Stimulated activated CD8-positive, alpha-beta memory T cell treated with anti-CD3 and anti-CD28 coated beads, Interleukin-12 subunit alpha, Interleukin-12 subunit beta, amount 100 ng/mL, for 24 hours (primary cell): ENCODE data around the gene CMTM4.
"Not testable (repeated sequence)": the region's sequence is repeated elsewhere in the genome, so short reads cannot be mapped to it uniquely, and the experiment has no call there.

ENCODE experiments used
- DNase-seq: peaks from one replicate; pipeline ENCODE4 v3.0.0-alpha.2; 2020; ENCODE audit errors: extremely low read depth

Gene CMTM4

DNA sequence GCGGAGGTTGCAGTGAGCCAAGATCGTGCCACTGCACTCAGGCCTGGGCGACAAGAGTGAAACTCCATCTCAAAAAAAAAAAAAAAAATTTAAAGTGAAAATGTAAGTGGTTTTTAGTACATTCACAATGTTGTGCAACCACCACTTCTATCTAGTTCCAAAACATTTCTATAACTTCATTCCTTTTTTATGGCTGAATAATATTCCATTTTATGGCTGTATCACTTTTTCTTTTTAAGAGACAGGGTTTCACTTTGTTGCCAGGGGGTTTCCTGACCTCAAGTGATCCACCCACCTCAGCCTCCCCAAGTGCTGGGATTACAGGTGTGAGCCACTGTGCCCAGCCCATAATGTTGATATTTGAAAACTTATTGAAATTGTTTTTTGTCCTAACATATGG, 103.7 kb downstream of the CMTM4 start:
- DNase-seq, result no peak

DNA sequence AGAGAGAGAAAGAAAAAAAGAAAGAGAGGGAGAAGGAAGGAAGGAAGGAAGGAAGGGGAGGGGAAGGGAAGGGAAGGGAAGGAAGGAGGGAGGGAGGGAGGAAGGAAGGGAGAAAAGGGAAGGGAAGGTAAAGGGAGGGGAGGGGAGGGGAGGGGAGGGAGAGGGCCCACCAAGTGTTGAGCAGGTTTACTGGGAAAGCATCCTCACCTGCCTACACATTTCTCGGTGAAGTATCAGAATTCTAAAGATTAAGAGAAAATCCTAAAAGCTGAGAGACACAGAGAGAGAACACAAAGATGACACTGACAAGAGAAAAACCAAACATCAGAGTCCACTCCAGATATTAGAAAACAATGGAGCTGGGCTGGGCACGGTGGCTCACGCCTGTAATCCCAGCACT, 104.3 kb downstream of the CMTM4 start:
- no peak for DNase-seq

DNA sequence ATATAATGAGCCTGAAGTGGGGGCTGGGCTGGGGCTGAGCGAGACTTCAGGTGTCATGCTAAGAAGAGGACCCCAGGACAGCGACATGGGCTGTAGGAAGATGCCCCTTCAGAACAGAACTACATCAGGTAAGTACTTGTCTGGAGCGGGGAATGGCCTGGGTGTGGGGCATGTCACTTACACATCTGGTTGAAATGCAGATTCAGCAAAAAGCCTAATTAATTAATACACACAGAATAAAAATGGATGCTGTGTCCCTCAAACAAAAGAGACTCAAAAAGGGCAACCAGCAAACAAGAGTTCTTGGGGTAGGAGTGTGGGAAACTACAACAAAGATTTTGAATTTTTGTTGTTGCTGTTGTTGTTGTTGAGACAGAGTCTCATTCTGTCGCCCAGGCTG, 105.5 kb downstream of the CMTM4 start:
- no peak for DNase-seq

DNA sequence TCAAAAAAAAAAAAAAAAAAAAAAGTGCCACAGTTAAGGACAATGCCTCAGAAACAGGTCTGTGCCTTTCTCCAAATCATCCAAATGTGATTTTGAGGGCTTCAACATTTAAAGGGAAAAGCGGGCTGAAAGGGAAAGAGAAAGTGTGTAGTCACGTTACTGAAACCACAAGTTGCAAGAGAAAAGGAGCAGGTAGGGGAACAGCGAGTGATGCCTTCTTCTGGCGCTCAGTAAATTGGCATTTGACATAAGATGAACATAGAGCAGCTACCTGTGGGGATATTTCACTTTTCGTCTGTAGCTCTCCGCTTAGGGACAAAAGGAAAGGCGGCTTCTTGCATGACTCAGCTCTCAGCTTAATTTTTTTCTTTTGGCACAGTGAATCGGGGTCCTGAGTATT, 106.2 kb downstream of the CMTM4 start:
- no peak for DNase-seq

DNA sequence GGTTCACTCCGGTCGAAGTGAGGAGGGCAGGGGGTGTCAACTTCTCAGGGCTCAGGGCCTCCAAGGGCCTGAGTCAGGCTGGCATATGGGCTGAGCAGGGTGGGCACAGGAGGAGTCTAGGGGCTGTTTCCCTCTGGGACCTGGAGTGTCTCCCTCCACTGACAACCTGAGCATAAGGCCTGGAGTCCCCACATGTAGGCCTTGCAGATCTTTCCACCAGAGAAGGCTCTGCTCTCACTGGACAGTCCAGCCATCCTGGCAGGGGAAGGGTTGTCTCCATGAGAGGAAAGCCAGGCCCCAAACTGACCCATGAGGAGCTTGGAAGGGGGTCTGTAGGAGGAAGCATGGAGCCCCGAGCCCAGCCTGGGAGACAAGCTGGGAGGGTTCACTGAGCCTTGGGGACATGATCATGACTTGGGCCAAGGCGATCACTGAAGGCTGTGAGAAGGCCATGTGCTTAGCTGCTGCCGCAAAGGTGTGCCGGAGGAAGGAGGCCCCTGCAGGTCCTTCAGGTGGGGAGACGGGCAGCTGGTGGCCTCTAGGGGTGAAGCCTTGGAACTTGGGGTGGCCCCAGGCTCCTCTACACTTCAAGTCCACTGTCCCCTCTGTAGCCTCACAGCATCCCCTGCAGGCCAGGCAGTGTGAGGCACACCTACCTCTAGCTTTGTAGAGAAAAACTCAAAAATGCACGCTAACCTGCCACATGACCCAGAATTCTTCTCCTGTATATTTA, 107.4 kb downstream of the CMTM4 start:
- no peak for DNase-seq

DNA sequence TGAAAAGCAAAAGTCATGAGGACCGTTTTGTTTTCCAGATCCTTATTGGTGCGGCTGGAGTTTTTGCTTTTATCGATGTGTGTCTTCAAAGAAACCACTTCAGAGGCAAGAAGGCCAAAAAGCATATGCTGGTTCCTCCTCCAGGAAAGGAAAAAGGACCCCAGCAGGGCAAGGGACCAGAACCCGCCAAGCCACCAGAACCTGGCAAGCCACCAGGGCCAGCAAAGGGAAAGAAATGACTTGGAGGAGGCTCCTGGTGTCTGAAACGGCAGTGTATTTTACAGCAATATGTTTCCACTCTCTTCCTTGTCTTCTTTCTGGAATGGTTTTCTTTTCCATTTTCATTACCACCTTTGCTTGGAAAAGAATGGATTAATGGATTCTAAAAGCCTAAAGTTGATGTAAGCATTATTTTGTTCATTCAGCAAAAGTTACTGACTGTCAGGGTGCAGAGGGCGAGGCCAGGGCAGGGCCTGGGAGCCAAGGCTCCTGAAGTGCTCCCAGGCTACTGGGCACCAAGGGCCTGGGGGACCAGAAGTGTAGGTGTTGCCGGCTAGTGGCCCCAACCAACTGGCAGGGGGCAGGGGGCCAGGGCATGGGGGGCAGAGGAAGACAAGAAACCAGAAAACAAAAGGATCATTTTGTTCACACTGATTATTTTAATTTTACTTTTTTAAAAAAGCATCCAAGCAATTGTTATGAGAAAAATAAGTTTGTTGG, 108.5 kb downstream of the CMTM4 start:
- DNase-seq, result no peak

DNA sequence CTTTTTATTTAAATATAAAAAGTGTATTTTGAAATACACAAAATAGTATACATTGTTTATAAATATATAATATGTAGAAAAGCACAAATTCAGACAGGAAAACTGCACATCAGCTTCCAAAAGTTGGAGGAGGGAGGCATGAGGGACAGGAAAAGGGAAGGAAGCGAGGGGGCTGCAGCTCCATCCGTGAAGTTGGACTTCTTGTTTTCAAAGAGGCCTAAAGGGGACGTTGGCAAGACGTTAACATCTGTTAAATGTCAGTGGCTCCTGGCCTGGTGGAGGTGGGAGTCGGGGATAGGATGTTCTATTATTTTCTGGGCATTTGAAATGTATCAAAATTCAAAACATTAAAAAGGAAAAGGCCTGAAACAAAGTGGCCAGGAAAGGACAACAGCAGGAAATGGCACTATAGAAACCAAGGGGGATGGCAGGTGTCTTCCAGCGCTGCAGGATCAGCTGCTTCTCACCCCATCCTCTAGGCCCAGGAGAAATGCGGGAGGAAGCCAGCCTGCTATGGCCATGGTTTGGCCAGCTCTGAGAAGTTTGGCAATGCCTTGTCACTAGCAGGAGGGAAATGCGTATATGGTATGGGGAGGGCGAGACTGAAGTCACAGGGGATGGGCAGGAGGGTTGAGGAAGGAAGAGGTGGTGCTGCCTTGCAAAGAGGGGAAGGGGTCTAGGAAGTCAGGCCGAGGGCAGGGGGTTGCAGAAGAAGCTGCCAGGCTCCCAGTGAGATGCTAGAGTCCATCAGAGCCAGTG, 110.9 kb downstream of the CMTM4 start:
- DNase-seq, result no peak

DNA sequence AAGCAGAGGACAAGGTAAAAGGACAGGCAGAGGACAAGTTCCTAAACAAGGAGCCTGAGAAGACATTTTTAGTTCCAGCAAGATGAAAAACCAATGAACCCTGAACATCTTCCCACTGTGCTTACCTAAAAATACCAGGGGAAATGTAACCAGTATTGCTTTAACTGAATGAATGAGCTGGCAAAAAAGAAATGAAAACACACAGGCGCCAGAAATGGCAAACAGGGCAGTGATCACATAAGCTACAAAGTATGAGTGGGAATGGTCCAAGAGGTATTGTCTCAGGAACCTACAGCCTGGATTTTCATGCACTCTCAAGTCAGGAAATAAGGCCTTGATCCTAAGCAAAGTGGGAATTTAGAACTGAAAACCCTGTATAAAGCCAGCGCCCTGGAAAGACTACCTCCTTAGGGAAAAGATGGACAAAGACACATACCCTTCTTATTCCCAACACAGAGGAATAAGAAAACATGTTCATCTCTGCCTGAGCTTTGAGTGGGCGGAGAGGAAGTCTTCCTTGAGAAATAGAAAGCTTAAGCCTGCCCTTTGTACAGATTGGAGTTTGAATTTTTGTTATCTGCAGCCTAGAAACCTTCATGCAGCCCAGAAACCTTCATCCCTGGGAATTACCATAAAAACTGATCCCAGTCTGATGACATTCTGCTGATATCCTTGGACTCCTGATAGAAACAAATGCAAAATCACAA, 115.1 kb downstream of the CMTM4 start:
- DNase-seq, result no peak

DNA sequence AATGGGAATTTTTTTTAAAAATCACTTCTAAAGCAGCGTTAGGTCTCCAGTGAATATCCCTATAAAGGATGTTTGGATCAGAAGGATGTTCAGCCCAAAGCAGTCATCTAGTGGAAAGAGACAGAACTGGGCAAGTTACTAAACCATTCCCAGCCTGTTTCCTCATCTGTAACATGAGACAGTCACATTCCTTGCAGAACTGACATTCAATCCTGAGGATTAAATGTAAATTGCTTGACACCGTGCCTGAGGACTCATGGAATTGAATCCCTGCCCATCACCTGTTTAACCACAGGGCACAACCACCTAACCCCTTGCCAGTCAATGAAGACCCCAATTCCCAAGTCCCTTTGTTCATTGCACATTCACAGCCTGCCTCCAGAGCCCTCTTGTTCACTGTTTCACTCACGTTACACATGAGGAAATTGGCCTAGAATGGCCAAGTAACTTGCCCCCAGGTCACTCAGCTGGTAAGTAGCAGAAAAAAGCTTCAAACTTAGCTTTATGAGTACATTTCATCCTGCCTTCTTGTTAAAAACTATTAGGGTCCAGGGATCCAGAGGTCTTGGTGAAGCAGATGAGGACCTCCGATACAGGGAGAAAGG, 115.8 kb downstream of the CMTM4 start:
- no peak for DNase-seq

DNA sequence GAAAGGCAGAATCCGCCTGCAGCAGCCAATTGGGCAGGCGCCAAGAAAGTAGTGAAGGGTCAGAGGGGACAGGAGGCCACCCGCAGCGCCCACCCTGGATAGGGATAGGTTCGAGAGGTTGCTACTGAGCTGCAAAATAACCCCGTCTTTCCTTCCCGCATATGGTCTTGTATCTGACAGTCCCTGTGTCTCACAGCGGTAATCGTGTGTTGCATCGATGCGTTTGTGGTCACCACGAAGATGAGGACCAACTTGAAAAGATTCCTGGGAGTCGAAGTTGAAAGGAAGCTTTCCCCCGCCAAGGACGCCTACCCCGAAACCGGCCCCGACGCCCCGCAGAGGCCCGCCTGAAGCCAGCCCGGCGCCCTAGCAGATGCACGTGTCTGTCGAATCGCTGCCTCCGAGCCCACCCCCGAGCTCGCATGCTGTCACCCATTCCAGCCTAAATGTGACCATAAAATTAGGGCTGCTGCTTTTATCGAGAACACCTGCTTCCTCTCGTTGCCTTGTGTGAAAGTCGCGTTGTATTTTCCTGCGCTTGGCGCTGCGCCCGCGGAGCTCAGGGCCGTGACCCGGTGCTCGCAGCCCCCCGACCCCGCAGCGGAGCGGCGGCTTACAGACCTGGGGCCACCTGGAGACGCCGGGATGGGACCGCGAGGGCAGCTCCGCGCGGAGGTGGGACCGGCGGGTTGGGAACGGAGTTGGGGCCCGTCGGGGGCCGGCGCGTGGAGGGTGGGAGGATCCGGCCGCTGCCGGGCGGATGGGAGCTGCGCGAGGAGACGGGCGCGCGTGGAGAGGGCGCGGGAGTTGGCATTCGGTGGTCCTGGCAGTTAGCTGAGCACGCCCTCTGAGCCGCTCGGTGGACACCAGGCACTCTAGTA, 117.7 kb downstream of the CMTM4 start, which contains the start of gene CMTM2:
TSS of gene CMTM2 (plus strand) at position 813 of the 881 bp plus-strand sequence. CDS start 145 bp downstream, outside the sequence.
- no peak for DNase-seq

DNA sequence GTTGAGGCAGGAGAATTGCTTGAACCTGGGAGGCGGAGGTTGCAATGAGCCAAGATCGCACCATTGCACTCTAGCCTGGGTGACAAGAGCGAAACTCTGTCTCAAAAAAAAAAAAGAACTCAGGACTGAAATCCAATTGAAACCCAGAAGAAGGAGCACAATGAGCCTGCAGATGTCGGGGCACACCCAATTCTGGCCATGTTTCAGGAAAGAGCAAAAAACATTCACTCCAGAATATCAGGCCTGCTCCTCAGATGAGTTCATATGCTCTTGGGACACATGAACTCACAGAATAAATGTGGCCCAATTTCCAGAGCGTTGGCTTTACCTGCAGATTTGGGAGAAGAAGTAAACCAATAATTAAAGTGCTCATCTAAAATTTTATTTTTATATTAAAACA, 120.2 kb downstream of the CMTM4 start:
- no peak for DNase-seq

DNA sequence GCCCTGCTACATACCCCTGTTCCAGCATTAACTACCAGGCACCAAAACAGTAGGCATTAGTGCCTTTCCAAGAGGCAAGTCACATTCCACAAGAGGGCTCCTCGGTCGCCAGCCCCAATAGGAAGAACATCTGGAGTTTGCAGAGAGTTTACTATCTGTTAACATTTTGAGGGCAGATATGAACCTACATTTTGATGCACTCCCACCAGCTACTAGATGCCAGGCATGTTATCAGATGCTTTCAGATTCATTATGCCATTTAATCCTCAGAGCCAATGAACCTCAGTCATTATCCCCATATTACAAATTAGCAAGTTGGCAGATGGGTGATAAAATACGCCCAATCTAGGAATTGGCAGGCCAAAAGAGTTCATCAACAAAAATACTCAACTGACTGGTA, 121.5 kb downstream of the CMTM4 start:
- no peak for DNase-seq

DNA sequence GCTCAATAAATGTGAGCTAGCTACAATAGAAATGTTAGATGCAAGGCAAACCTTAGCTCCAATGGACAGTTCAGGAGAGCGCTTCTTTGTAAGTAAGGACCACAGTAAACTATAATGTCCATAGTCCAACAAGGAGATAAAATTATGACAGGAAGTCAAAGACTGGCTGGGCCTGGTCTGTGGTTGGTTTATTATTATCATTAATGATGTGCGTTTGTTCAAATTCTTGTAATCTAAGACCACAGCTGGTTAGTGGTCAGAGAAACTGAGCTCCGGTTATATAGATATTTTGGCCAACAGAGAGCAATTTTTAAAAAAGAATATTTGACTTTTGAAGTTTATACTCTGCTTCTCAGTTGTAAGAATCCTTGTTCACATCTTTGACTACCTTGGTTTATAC, 122.0 kb downstream of the CMTM4 start:
- no peak for DNase-seq

DNA sequence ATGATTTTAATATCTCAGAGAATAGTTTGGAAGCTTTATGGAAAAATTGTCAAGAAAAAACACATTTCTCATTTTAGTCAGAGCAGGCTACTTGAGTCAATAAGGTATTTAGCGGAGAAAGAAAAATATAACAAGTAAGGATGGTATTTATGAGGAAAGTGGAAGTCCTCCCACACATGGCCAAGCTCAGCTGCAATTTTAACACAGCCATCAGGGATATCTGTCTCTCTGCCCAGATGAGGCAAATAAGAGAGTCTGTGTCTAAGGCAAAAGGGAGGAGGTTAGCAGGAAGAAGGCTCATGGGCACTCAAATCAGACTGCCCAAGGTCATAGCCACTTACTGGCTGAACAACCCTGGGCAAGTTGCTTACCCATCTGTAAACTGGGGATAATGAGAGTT, 122.5 kb downstream of the CMTM4 start:
- no peak for DNase-seq

DNA sequence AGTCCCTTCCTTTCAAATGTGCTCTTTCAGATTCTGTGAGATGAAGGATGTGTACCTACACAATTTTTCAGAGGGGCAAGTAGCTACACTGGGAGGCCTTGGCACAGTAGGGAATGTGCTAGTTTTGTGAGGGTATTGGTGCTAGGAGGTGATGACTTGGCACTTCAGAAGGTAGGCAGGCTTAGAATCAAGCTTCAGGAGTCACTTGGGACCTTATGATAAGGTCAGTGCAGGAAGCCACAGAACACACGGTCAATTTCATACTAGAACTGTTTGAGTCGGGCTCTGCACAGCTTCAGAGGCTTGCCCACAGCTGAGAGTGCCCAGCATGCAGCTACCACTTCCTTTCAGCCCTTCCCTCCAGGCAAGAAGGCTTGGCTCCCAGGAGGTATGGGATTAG, 124.2 kb downstream of the CMTM4 start:
- DNase-seq, result no peak

DNA sequence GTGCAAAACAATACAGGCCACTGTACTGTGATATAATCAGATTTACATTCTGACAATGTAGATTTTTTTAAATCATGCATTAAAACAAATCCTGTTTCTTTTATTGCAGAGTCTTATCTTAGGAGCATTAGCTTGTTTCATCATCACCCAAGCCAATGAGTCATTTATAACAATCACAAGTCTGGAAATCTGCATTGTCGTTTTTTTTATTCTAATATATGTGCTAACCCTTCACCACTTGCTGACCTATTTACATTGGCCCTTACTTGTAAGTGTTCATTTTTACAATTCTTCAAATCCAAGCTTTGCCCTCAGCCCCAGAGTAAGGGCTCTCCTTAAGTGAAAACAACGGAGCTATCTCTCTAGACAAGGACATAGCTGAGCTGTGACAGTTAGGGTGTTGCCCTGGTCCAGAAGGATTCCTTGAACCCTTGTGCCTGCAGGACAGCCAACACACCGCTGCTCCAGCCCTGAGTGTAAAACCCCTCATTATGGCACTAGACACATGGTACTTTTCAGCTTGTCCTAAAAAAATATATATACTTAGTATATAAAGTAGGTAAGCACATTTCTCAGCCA, 126.6 kb downstream of the CMTM4 start:
- DNase-seq, result no peak

DNA sequence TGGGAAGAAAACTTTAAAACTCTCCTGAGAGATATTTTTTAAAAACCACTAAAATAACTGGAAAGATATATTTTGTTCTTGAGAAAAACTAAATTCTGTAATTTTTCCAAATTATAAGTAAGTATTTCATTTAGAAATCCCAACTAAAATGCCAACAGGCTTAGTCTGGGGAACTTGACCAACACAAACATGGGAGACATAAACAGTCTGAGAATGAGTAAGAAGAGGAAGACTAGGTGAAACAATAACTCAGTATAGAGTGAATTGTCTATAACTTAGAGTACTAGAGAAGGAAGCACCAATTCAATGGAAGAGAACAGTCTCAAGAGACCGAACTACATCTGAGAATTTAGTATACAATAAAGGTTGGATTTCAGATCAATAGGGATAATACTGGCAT, 127.4 kb downstream of the CMTM4 start:
- DNase-seq, result no peak

DNA sequence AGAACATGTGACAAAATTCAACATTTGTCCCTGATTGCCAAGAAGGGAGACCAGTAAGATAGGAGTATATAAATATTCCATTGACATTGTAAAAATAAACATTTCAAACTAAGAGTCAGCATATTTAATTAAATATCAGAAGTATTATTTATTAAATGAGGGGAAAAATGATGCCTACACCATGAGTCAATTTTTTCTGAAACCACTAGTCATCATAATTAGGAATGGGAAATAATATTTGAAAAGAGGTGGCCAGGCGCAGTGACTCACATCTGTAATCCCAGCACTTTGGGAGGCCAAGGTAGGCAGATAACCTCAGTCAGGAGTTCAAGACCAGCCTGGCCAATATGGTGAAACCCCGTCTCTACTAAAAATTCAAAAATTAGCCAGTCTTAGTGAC, 128.2 kb downstream of the CMTM4 start:
- DNase-seq, result no peak

DNA sequence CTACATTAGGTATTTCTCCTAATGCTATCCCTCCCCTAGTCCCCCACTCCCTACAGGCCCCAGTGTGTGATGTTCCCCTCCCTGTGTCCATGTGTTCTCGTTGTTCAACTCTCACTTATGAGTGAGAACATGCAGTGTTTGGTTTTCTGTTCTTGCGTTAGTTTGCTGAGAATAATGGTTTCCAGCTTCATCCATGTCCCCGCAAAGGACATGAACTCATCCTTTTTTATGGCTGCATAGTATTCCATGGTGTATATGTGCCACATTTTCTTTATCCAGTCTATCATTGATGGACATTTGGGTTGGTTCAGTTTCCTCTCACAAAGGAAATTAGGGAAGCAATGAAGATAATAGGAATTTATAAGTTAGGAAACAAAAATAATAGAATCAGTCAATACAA, 129.3 kb downstream of the CMTM4 start:
- not testable (repeated sequence) for DNase-seq
